ENCODE data around the gene RAP1GAP2.

Gene RAP1GAP2

GRCh38 chr17:2854143-2855055 lies 58.2 kb downstream of the RAP1GAP2 start:
- DNase-seq = no peak

GRCh38 chr17:2855063-2855600 lies 58.9 kb downstream of the RAP1GAP2 start:
- no peak for DNase-seq

GRCh38 chr17:2856727-2857126 lies 60.5 kb downstream of the RAP1GAP2 start:
- DNase-seq = no peak

GRCh38 chr17:2860045-2860444 lies 63.8 kb downstream of the RAP1GAP2 start:
- DNase-seq = no peak

- DNase-seq = no peak
These were observed 64.6 kb downstream of the RAP1GAP2 start for GRCh38 chr17:2860883-2861282.

- DNase-seq = no peak
These were observed 66.0 kb downstream of the RAP1GAP2 start for GRCh38 chr17:2862197-2862596.

- DNase-seq = no peak
These were observed 67.0 kb downstream of the RAP1GAP2 start for GRCh38 chr17:2863204-2863603.

- no peak for DNase-seq
These were observed 69.0 kb downstream of the RAP1GAP2 start for GRCh38 chr17:2865228-2865627.

GRCh38 chr17:2867441-2868424 lies 71.5 kb downstream of the RAP1GAP2 start:
- no peak for DNase-seq

GRCh38 chr17:2869604-2870003 lies 73.4 kb downstream of the RAP1GAP2 start:
- DNase-seq = no peak

GRCh38 chr17:2871205-2871604 lies 75.0 kb downstream of the RAP1GAP2 start:
- DNase-seq = no peak

- DNase-seq = no peak
These were observed 75.5 kb downstream of the RAP1GAP2 start for GRCh38 chr17:2871720-2872119.

GRCh38 chr17:2872282-2872681 lies 76.0 kb downstream of the RAP1GAP2 start:
- DNase-seq = no peak

GRCh38 chr17:2874189-2874686 lies 78.0 kb downstream of the RAP1GAP2 start:
- DNase-seq = no peak

GRCh38 chr17:2875608-2876007 lies 79.4 kb downstream of the RAP1GAP2 start:
- DNase-seq = no peak

- no peak for DNase-seq
These were observed 80.2 kb downstream of the RAP1GAP2 start for GRCh38 chr17:2876467-2876866.

GRCh38 chr17:2878751-2879254 lies 82.6 kb downstream of the RAP1GAP2 start:
- DNase-seq = no peak

GRCh38 chr17:2880050-2880449 lies 83.8 kb downstream of the RAP1GAP2 start:
- DNase-seq = no peak

GRCh38 chr17:2881295-2881694 lies 85.1 kb downstream of the RAP1GAP2 start:
- no peak for DNase-seq

- no peak for DNase-seq
These were observed 87.4 kb downstream of the RAP1GAP2 start for GRCh38 chr17:2883544-2884213.

- no peak for DNase-seq
These were observed 89.5 kb downstream of the RAP1GAP2 start for GRCh38 chr17:2885733-2886132.

GRCh38 chr17:2888326-2888725 lies 92.1 kb downstream of the RAP1GAP2 start:
- DNase-seq = no peak

All from hippocampal formation (tissue), 2 donors.